ENCODE results near the gene KIF6. TPM values are rescaled to one million over a fixed set of nuclear protein-coding genes. Genes with fewer than 3 reads are reported as not detected.

KIF6 gene
- total RNA-seq, 4 donors from 2014 or later: 0.26 to 1.8 (median 1.6) TPM; not detected in 1

- intact Hi-C loops (cut with DNase I; ENCODE audit: low total_unique reads): no loop called here
- Histone ChIP-seq H3K36me3 (no peaks in the 10 kb centered on the region), H3K27me3 (no peaks in the 10 kb centered on the region), H3K27ac (no peak overlapping the region), H3K9me3 (no peaks in the 10 kb centered on the region), H3K4me3 (no peak overlapping the region), H3K4me1 (no peaks in the 10 kb centered on the region)
- DNase-seq: no peak
- TF ChIP-seq CTCF (IDR thresholded peaks at IDR 0.05): no peak
- no peak for TF ChIP-seq POLR2A (IDR thresholded peaks at IDR 0.05)
Observed at GRCh38 chr6:39696986-39697788, 28.0 kb downstream of the KIF6 start.

GRCh38 chr6:39695447-39695846, 29.8 kb downstream of the KIF6 start:
- intact Hi-C loops (cut with DNase I; ENCODE audit: low total_unique reads): no loop called here
- Histone ChIP-seq H3K4me3 (no peak overlapping the region), H3K4me1 (no peaks in the 10 kb centered on the region), H3K36me3 (no peaks in the 10 kb centered on the region), H3K9me3 (no peaks in the 10 kb centered on the region), H3K27ac (no peak overlapping the region), H3K27me3 (no peaks in the 10 kb centered on the region)
- TF ChIP-seq POLR2A (IDR thresholded peaks at IDR 0.05): no peak
- no peak for TF ChIP-seq CTCF (IDR thresholded peaks at IDR 0.05)
- no peak for DNase-seq

- no peaks in the 10 kb centered on the region for H3K4me1 ChIP-seq
Observed at GRCh38 chr6:39693206-39693605, 32.0 kb downstream of the KIF6 start.

GRCh38 chr6:39688494-39688893, 36.7 kb downstream of the KIF6 start:
- no peak overlapping the region for H3K4me3 ChIP-seq
- no peak overlapping the region for H3K27ac ChIP-seq
- intact Hi-C loops (cut with DNase I; ENCODE audit: low total_unique reads): no loop called here
- no peaks in the 10 kb centered on the region for H3K27me3 ChIP-seq
- no peak for DNase-seq
- no peak for TF ChIP-seq CTCF (IDR thresholded peaks at IDR 0.05)
- no peak for TF ChIP-seq POLR2A (IDR thresholded peaks at IDR 0.05)
- no peaks in the 10 kb centered on the region for H3K36me3 ChIP-seq
- H3K9me3 ChIP-seq: no peaks in the 10 kb centered on the region
- H3K4me1 ChIP-seq: no peaks in the 10 kb centered on the region

More at GRCh38 chr6:39693206-39693605, 32.0 kb downstream of the KIF6 start:
- TF ChIP-seq CTCF (IDR thresholded peaks at IDR 0.05): no peak
- no peak for TF ChIP-seq POLR2A (IDR thresholded peaks at IDR 0.05)
- H3K27me3 ChIP-seq: no peaks in the 10 kb centered on the region
- no peaks in the 10 kb centered on the region for H3K36me3 ChIP-seq
- DNase-seq: no peak
- no peak overlapping the region for H3K4me3 ChIP-seq
- intact Hi-C loops (cut with DNase I; ENCODE audit: low total_unique reads): no loop called here
- no peak overlapping the region for H3K27ac ChIP-seq
- H3K9me3 ChIP-seq: no peaks in the 10 kb centered on the region

GRCh38 chr6:39686976-39687375, 38.2 kb downstream of the KIF6 start:
- H3K4me3 ChIP-seq: no peak overlapping the region
- H3K4me1 ChIP-seq: no peaks in the 10 kb centered on the region
- no peaks in the 10 kb centered on the region for H3K36me3 ChIP-seq
- intact Hi-C loops (cut with DNase I; ENCODE audit: low total_unique reads): no loop called here
- no peaks in the 10 kb centered on the region for H3K9me3 ChIP-seq
- TF ChIP-seq POLR2A (IDR thresholded peaks at IDR 0.05) (no peak), CTCF (IDR thresholded peaks at IDR 0.05) (no peak)
- no peak for DNase-seq
- no peaks in the 10 kb centered on the region for H3K27me3 ChIP-seq
- no peak overlapping the region for H3K27ac ChIP-seq

Measured in uterus (tissue), 4 donors.